Kidney glomerular epithelial cell (primary cell): ENCODE measurements around the gene SRM.
A peak's percentile ranks its signal among the peaks of the same experiment; 100 is the strongest.
"Not testable (repeated sequence)": the region's sequence is repeated elsewhere in the genome, so short reads cannot be mapped to it uniquely, and the experiment has no call there.

ENCODE experiments used
- DNase-seq: peaks from one replicate; lab custom pipeline; 2025; lab: John Stamatoyannopoulos, UW

Gene SRM

GRCh38 chr1:11019358-11019757 is 40.5 kb downstream of the SRM start:
- not testable (repeated sequence) for DNase-seq

GRCh38 chr1:11013160-11013531 is 46.7 kb downstream of the SRM start:
- no peak for DNase-seq

DNA sequence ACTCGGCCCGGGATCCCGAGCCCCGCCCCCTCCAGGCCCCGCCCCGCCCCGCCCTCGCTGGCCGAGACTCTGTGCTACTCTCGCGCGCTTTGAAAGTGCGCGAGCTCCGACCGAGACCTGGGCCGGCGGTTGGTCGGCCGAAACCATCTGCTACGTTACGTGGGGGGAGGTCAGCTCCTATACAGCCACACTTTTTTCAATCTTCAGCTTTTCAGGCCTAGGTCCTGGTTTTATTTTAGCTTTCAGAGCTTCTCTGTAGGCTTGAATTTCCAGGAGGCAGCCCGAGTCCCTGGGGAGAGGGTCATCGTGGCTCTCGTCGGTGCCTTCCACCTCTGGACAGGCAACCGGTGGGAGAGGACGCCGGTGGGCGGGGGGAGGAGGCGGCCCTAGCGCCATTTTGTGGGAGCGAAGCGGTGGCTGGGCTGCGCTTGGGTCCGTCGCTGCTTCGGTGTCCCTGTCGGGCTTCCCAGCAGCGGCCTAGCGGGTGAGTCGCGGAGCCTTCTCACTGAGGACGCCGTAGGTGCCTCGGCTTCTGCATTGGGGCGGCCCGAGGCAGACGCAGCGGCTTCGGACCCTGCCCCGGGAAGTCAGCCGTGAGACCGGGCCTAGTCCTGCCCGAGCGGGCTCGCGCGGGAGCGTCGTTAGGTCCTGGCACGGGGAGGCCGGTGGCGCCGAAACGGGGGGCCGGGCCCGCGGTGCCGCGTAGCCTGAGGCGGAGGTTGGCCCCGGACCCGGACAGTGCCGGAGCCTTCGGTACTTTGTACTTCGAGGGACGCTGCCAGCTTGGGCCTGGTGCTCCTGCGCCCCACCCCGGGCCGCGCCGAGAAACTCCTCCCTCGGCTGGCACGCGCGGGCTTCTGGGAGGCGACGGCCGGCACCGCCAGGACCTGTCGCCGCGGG is 47.3 kb downstream of the SRM start, which contains the start of gene TARDBP:
Gene TARDBP (plus strand): TSS at position 395 of the 900 bp plus-strand sequence. CDS start 1,074 bp downstream, outside the sequence.
- DNase-seq, result peak; percentile 95
